ENCODE data around the gene PANK2. TPM values are rescaled to one million over a fixed set of nuclear protein-coding genes. Genes with fewer than 3 reads are reported as not detected.

PANK2 gene
- total RNA-seq, 3 donors from 2014 or later: 27.6 to 42.3 (median 29.6) TPM

GRCh38 chr20:3858689-3859088 lies 30.5 kb upstream of the PANK2 start:
- TF ChIP-seq CTCF (IDR thresholded peaks at IDR 0.05): no peak
- ATAC-seq: no peak
- no peaks in the 10 kb centered on the region for H3K9me3 ChIP-seq
- no peak overlapping the region for H3K4me3 ChIP-seq
- peaks cover 16% of the 10 kb centered on the region for H3K36me3 ChIP-seq (ENCODE audit: low read depth)
- H3K4me1 ChIP-seq (ENCODE audit: low read depth): no peaks in the 10 kb centered on the region
- no peak for DNase-seq
- intact Hi-C loops (cut with DNase I, micrococcal nuclease): no loop called here

GRCh38 chr20:3861191-3861590 lies 28.0 kb upstream of the PANK2 start:
- Histone ChIP-seq H3K9me3 (no peaks in the 10 kb centered on the region), H3K4me3 (no peak overlapping the region), H3K4me1 (ENCODE audit: low read depth) (no peaks in the 10 kb centered on the region), H3K36me3 (ENCODE audit: low read depth) (peaks cover 36% of the 10 kb centered on the region)
- ATAC-seq (no peak), DNase-seq (no peak)
- no peak for TF ChIP-seq CTCF (IDR thresholded peaks at IDR 0.05)
- intact Hi-C loops (cut with DNase I, micrococcal nuclease): no loop called here

DNA sequence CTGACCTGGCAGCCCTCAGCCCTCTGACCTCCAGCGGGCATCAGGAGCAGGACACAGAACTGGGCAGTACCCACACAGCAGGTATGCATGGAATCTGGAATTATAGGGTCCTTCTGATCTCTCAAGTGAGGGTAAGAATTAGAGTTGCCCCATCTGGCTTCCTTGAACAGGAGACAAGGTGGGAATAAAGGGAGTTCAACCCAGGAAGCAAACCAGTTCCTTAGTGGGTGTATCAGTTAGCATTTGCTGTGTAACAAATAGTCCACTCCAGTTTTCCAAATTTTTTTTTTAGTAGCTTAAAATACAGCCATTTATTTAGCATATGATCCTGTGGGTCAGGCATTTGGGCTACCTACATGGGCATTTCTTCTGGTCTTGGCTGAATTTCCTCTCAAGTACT lies 26.9 kb upstream of the PANK2 start:
- DNase-seq (no peak), ATAC-seq (no peak)
- Histone ChIP-seq H3K36me3 (ENCODE audit: low read depth) (peaks cover 36% of the 10 kb centered on the region), H3K4me1 (ENCODE audit: low read depth) (no peaks in the 10 kb centered on the region), H3K4me3 (no peak overlapping the region), H3K9me3 (no peaks in the 10 kb centered on the region)
- no peak for TF ChIP-seq CTCF (IDR thresholded peaks at IDR 0.05)
- intact Hi-C loops (cut with DNase I, micrococcal nuclease): no loop called here

DNA sequence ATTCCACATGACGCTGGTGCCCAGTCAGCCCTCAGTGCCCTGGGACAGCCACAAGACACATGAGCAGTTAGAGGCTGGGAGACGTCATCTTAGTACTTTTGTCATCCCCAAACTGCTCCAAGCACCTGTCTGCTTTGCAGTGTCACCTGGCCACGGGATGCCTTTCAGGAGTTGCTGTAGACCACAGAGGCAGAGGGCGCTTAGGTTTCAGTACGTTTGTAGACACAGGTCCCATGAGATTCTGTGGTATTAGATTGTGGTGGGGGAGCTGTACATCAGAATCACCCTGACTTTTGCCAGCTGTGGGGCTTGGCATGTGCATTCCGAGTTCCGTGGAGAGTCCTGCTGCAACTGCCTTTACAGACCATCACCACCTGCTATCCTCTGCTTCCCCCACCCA lies 25.9 kb upstream of the PANK2 start:
- intact Hi-C loops (cut with DNase I, micrococcal nuclease): no loop called here
- DNase-seq (no peak), ATAC-seq (no peak)
- H3K4me1 ChIP-seq (ENCODE audit: low read depth): no peaks in the 10 kb centered on the region
- no peaks in the 10 kb centered on the region for H3K9me3 ChIP-seq
- TF ChIP-seq CTCF (IDR thresholded peaks at IDR 0.05): no peak
- peaks cover 36% of the 10 kb centered on the region for H3K36me3 ChIP-seq (ENCODE audit: low read depth)
- no peak overlapping the region for H3K4me3 ChIP-seq

DNA sequence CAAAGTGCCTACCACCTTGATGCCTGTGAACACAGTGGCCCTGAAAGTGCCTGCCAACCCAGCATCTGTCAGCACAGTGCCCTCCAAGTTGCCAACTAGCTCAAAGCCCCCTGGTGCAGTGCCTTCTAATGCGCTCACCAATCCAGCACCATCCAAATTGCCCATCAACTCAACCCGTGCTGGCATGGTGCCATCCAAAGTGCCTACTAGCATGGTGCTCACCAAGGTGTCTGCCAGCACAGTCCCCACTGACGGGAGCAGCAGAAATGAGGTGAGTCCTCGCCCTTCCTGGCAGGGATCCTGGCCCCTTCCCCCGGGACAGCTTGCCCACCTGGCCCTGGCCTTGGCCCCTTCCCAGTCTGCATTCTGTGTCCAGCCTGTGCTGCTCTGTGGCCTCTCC lies 24.7 kb upstream of the PANK2 start:
- intact Hi-C loops (cut with DNase I, micrococcal nuclease): no loop called here
- TF ChIP-seq CTCF (IDR thresholded peaks at IDR 0.05): no peak
- no peak for ATAC-seq

More for the DNA sequence above, 24.7 kb upstream of the PANK2 start:
- Histone ChIP-seq H3K4me3 (no peak overlapping the region), H3K4me1 (ENCODE audit: low read depth) (peaks cover 4% of the 10 kb centered on the region), H3K36me3 (ENCODE audit: low read depth) (peaks cover 36% of the 10 kb centered on the region), H3K9me3 (no peaks in the 10 kb centered on the region)
- no peak for DNase-seq

Data from mucosa of descending colon (tissue), 3 donors.